Prostate gland (tissue), 2 donors: Measurements from ENCODE around the gene SYNE1.

Experiments
- CTCF ChIP-seq, 4 experiments: fragments of 200-600 bp in 2 of 4; fragments of 450-650 bp in 2 of 4; sonication (generic) in 2 of 4; IDR thresholded peaks; 1 replicate in 3 of 4; 2 replicates in 1 of 4; pipeline ENCODE4 v1.5.1; 2016 to 2019; ENCODE audit warnings: antibody characterized with exemption in 4 of 4, mild to moderate bottlenecking in 2 of 4, moderate library complexity in 2 of 4
- POLR2A ChIP-seq: fragments of 450-650 bp; IDR thresholded peaks from one replicate; pipeline ENCODE4 v1.6.1; 2016; ENCODE audit warnings: antibody characterized with exemption, mild to moderate bottlenecking
- POLR2AphosphoS5 ChIP-seq: sonication (generic); formaldehyde crosslinking; IDR thresholded peaks from one replicate; pipeline ENCODE4 v1.6.1; 2017; ENCODE audit warnings: antibody characterized with exemption

DNA sequence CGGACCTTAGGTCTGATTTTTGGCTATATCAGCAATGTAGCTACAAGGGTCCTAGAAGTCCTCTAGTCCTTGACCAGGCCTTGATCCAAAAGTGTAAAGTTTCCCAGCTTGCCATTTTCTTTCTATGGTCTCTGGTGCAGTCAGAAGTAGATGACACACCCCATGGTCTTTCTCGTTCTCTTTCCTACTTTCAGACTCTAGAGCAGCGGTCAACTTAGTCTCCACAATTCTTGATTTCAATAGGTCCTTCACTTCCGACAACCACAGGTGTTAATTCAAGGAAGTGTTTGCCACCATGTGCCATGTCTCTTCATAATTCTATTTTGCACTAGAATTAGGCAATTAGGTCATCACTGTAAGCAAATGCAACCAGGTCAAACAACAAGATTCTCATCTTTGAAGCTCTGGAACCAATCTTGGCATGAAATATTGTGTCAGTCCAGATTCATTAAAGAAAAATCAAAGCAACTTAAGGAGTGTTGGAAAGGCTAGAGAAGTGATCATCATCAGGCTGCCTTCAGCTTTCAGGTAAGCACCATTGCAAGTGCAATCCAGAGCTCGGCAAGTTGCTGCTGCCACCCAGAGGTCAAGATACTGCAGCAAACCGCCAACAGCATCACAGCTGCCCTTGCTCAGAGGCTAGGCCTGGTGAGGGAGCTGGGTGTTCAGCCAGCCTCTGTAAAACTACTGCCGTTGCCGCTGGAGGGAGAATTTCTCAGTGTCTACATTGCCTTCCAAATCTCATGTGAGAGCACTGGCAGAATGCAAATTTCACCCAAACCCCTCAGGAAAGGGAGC lies 5.6 kb upstream of the SYNE1 start:
- TF ChIP-seq POLR2AphosphoS5 (no peak), POLR2A (no peak), CTCF (IDR thresholded peaks at IDR 0.05) (peak in 3 of 4 experiments; percentile 53 to 68 (median 55))
